Thyroid gland (tissue), 4 donors: ENCODE measurements around the gene ANO2. TPM values are rescaled to one million over a fixed set of nuclear protein-coding genes. Genes with fewer than 3 reads are reported as not detected.

Source experiments
- DNase-seq, 2 donors: peaks; one replicate each; pipeline ENCODE4 v3.0.0-alpha.2; 2019
- H3K27ac ChIP-seq, 3 donors: fragments of 200-600 bp; sonication (generic); 1 replicate in 2 of 3; 2 replicates in 1 of 3; pipeline ENCODE4 v1.5.1; 2016 to 2019; ENCODE audit warnings: mild to moderate bottlenecking in 1 of 3, moderate library complexity in 1 of 3
- H3K27me3 ChIP-seq: fragments of 200-600 bp; sonication (generic); one replicate; pipeline ENCODE4 v1.5.1; 2019
- H3K36me3 ChIP-seq, 2 donors: fragments of 200-600 bp; sonication (generic); one replicate each; pipeline ENCODE4 v1.5.1; 2016 to 2019
- H3K4me1 ChIP-seq, 2 donors: fragments of 200-600 bp; sonication (generic); one replicate each; pipeline ENCODE4 v1.5.1; 2017 to 2019
- H3K4me3 ChIP-seq, 3 donors: fragments of 200-600 bp; sonication (generic); replicated peaks in 1 of 3; 1 replicate in 2 of 3; 2 replicates in 1 of 3; pipeline ENCODE4 v1.5.1; 2016; ENCODE audit warnings: mild to moderate bottlenecking in 1 of 3
- H3K9me3 ChIP-seq: fragments of 200-600 bp; sonication (generic); one replicate; pipeline ENCODE4 v1.5.1; 2017
- CTCF ChIP-seq, 6 experiments: fragments of 200-600 bp in 3 of 6; fragments of 450-650 bp in 3 of 6; sonication (generic) in 3 of 6; IDR thresholded peaks; one replicate each; pipeline ENCODE4 v1.5.1; 2016 to 2019; ENCODE audit warnings: antibody characterized with exemption in 6 of 6, mild to moderate bottlenecking in 2 of 6, inconsistent platforms in 1 of 6, moderate library complexity in 1 of 6
- POLR2A ChIP-seq, 2 donors: fragments of 450-650 bp; IDR thresholded peaks; one replicate each; pipeline ENCODE4 v1.6.1; 2017; ENCODE audit warnings: antibody characterized with exemption in 2 of 2, mild to moderate bottlenecking in 2 of 2, moderate library complexity in 1 of 2
- WGBS, 2 donors: methylation state at CpG; one replicate each; pipeline ENCODE4 v1.1.5; 2017; 5-methylcytosine and 5-hydroxymethylcytosine counted together
- intact Hi-C: fragments of 100-400 bp; cut with DNase I; formaldehyde crosslinking; loops from one replicate; pipeline ENCODE4 v1.15.1; 2023
- total RNA-seq, 4 donors: library from RNA; depleted of rRNA; stranded (reverse); fragments of >200 nt; gene quantifications; one replicate each; pipeline ENCODE4 v1.2.3, GENCODE V29; 2016

Gene ANO2
- total RNA-seq, 4 donors from 2014 or later, result 0.78 to 7.0 (median 2.2) TPM

- intact Hi-C loops, result no loop called here
- Histone ChIP-seq H3K4me1 (no peaks in the 10 kb centered on the region), H3K4me3 (no peak overlapping the region), H3K27ac (no peak overlapping the region), H3K36me3 (no peaks in the 10 kb centered on the region), H3K9me3 (no peaks in the 10 kb centered on the region), H3K27me3 (no peaks in the 10 kb centered on the region)
- TF ChIP-seq POLR2A (IDR thresholded peaks at IDR 0.05) (no peak), CTCF (IDR thresholded peaks at IDR 0.05) (no peak)
- DNase-seq, result no peak
- 87 to 92% methylated on average over 6 of the region's 6 CpGs for WGBS, 2 donors
Measured at GRCh38 chr12:5588591-5588990, 356.5 kb downstream of the ANO2 start.

GRCh38 chr12:5588176-5588575 lies 356.9 kb downstream of the ANO2 start:
- 90 to 99% methylated on average over 7 of the region's 7 CpGs for WGBS, 2 donors
- Histone ChIP-seq H3K27ac (no peak overlapping the region), H3K9me3 (no peaks in the 10 kb centered on the region), H3K27me3 (no peaks in the 10 kb centered on the region), H3K4me1 (no peaks in the 10 kb centered on the region), H3K36me3 (no peaks in the 10 kb centered on the region), H3K4me3 (no peak overlapping the region)
- TF ChIP-seq POLR2A (IDR thresholded peaks at IDR 0.05) (no peak), CTCF (IDR thresholded peaks at IDR 0.05) (no peak)
- DNase-seq, result no peak
- intact Hi-C loops, result no loop called here

- no peak overlapping the region for H3K27ac ChIP-seq
Measured at GRCh38 chr12:5587711-5588121, 357.3 kb downstream of the ANO2 start.

GRCh38 chr12:5586201-5586600 lies 358.9 kb downstream of the ANO2 start:
- TF ChIP-seq POLR2A (IDR thresholded peaks at IDR 0.05) (no peak), CTCF (IDR thresholded peaks at IDR 0.05) (no peak)
- H3K27me3 ChIP-seq, result no peaks in the 10 kb centered on the region
- intact Hi-C loops, result no loop called here
- H3K4me3 ChIP-seq, result no peak overlapping the region
- H3K4me1 ChIP-seq, result peaks cover 0 to 18% of the 10 kb centered on the region in 2 donors
- DNase-seq, result no peak
- no peaks in the 10 kb centered on the region for H3K9me3 ChIP-seq
- WGBS, 2 donors, result 66 to 79% methylated on average over 4 of the region's 4 CpGs
- no peak overlapping the region for H3K27ac ChIP-seq
- H3K36me3 ChIP-seq, result no peaks in the 10 kb centered on the region

More at GRCh38 chr12:5587711-5588121, 357.3 kb downstream of the ANO2 start:
- 67 to 79% methylated on average over 5 of the region's 5 CpGs for WGBS, 2 donors
- Histone ChIP-seq H3K27me3 (no peaks in the 10 kb centered on the region), H3K36me3 (no peaks in the 10 kb centered on the region), H3K4me1 (peaks cover 0 to 3% of the 10 kb centered on the region in 2 donors), H3K4me3 (no peak overlapping the region), H3K9me3 (no peaks in the 10 kb centered on the region)
- no peak for DNase-seq
- TF ChIP-seq POLR2A (IDR thresholded peaks at IDR 0.05) (no peak), CTCF (IDR thresholded peaks at IDR 0.05) (no peak)
- intact Hi-C loops, result no loop called here

- TF ChIP-seq POLR2A (IDR thresholded peaks at IDR 0.05) (no peak), CTCF (IDR thresholded peaks at IDR 0.05) (no peak)
- H3K4me3 ChIP-seq, result no peak overlapping the region
- H3K9me3 ChIP-seq, result no peaks in the 10 kb centered on the region
- no peaks in the 10 kb centered on the region for H3K27me3 ChIP-seq
- no peaks in the 10 kb centered on the region for H3K36me3 ChIP-seq
- 82 to 85% methylated on average over 4 of the region's 4 CpGs for WGBS, 2 donors
- no peak for DNase-seq
- intact Hi-C loops, result no loop called here
- peaks cover 0 to 20% of the 10 kb centered on the region in 2 donors for H3K4me1 ChIP-seq
- H3K27ac ChIP-seq, result no peak overlapping the region
Measured at GRCh38 chr12:5585178-5585577, 359.9 kb downstream of the ANO2 start.
